RWPE1 (cell line): ENCODE data around the gene NSRP1.

Experiments used
- CTCF ChIA-PET: fragments of 350-600 bp; sonication (Branson Sonifier 250); formaldehyde crosslinking; extraction: SDS; loops from one replicate; lab custom pipeline; 2021; lab: Yijun Ruan, JAX
- POLR2A ChIA-PET: fragments of 400-600 bp; formaldehyde crosslinking; extraction: SDS; loops from one replicate; lab custom pipeline; 2020; ENCODE audit warnings: antibody characterized with exemption; ENCODE audit not compliant: low non-redundant PET; lab: Yijun Ruan, JAX
- DNase-seq: peaks from one replicate; pipeline ENCODE4 v3.0.0; 2012; ENCODE audit warnings: low spot score
- H3K27ac ChIP-seq: fragments of 450-650 bp; 2 replicates; pipeline ENCODE4 v1.5.1; 2017
- CTCF ChIP-seq: fragments of 450-650 bp; conservative IDR thresholded peaks from 2 replicates; pipeline ENCODE4 v1.5.1; 2017; ENCODE audit warnings: low read depth, mild to moderate bottlenecking

NSRP1 gene

GRCh38 chr17:30158896-30159625 lies 42.4 kb downstream of the NSRP1 start:
- DNase-seq, result no peak
- no peak overlapping the region for H3K27ac ChIP-seq
- CTCF ChIA-PET, result interaction anchor here (0.6 kb wide), 1 partner anchor 561 kb away, joined by 3 read pairs; no protein-coding TSS in a partner anchor
- POLR2A ChIA-PET, result no interaction called here
- TF ChIP-seq CTCF, result no peak

GRCh38 chr17:30160419-30161172 lies 44.0 kb downstream of the NSRP1 start:
- POLR2A ChIA-PET, result no interaction called here
- no peak for DNase-seq
- CTCF ChIA-PET, result interaction anchor here (0.5 to 0.8 kb wide), 2 partner anchors 77 to 518 kb away, joined by 3 read pairs; no protein-coding TSS in a partner anchor
- no peak for TF ChIP-seq CTCF
- no peak overlapping the region for H3K27ac ChIP-seq

- POLR2A ChIA-PET, result no interaction called here
- DNase-seq, result no peak
Measured at GRCh38 chr17:30161601-30162000, 45.0 kb downstream of the NSRP1 start.

GRCh38 chr17:30164531-30164930 lies 47.9 kb downstream of the NSRP1 start:
- TF ChIP-seq CTCF, result no peak
- ChIA-PET CTCF (interaction anchor here (0.6 kb wide), 1 partner anchor 1032 kb away, joined by 3 read pairs; no protein-coding TSS in a partner anchor), POLR2A (interaction anchor here (0.5 kb wide), 1 partner anchor 1490 kb away, joined by 3 read pairs; no protein-coding TSS in a partner anchor)
- DNase-seq, result no peak
- H3K27ac ChIP-seq, result no peak overlapping the region

More at GRCh38 chr17:30161601-30162000, 45.0 kb downstream of the NSRP1 start:
- no peak overlapping the region for H3K27ac ChIP-seq
- CTCF ChIA-PET, result no interaction called here
- TF ChIP-seq CTCF, result no peak

GRCh38 chr17:30165147-30165546 lies 48.5 kb downstream of the NSRP1 start:
- POLR2A ChIA-PET, result interaction anchor here (0.5 kb wide), 1 partner anchor 1490 kb away, joined by 3 read pairs; no protein-coding TSS in a partner anchor

More at GRCh38 chr17:30165147-30165546, 48.5 kb downstream of the NSRP1 start:
- no peak overlapping the region for H3K27ac ChIP-seq
- no peak for DNase-seq
- TF ChIP-seq CTCF, result no peak
- CTCF ChIA-PET, result no interaction called here
